GM13977 (cell line): ENCODE results near the gene GMDS.
"Not testable (repeated sequence)": the region's sequence is repeated elsewhere in the genome, so short reads cannot be mapped to it uniquely, and the experiment has no call there.

Source experiments
- DNase-seq: peaks from one replicate; pipeline ENCODE4 v3.0.0; 2012; ENCODE audit warnings: low spot score
- CTCF ChIP-seq: IDR thresholded peaks from 2 replicates; pipeline ENCODE4 v1.5.1; 2012; ENCODE audit warnings: mild to moderate bottlenecking, control low read depth; ENCODE audit not compliant: insufficient read depth; ENCODE audit errors: extremely low read depth, missing control alignments
- in situ Hi-C: fragments of 300-500 bp; cut with MboI; formaldehyde crosslinking; loops from one replicate; pipeline ENCODE4 v1.12.0; 2022; ENCODE audit warnings: low sequenced_read_pairs, low pct_unique_long_range_greater_than_20kb, mixed read lengths, inconsistent platforms; ENCODE audit not compliant: unreplicated experiment

GMDS gene

GRCh38 chr6:1846611-1847010, 398.8 kb downstream of the GMDS start:
- DNase-seq = no peak
- TF ChIP-seq CTCF = no peak
- in situ Hi-C loops = no loop called here

GRCh38 chr6:1845543-1845942, 399.9 kb downstream of the GMDS start:
- in situ Hi-C loops, DNase-seq: not testable (repeated sequence)

GRCh38 chr6:1842334-1842733, 403.1 kb downstream of the GMDS start:
- in situ Hi-C loops = no loop called here
- no peak for TF ChIP-seq CTCF
- no peak for DNase-seq

GRCh38 chr6:1841136-1841535, 404.3 kb downstream of the GMDS start:
- TF ChIP-seq CTCF = no peak
- in situ Hi-C loops = no loop called here
- DNase-seq = no peak

GRCh38 chr6:1840491-1841121, 404.8 kb downstream of the GMDS start:
- no peak for TF ChIP-seq CTCF

GRCh38 chr6:1839361-1839760, 406.0 kb downstream of the GMDS start:
- TF ChIP-seq CTCF = no peak
- DNase-seq = no peak
- in situ Hi-C loops = no loop called here

More at GRCh38 chr6:1840491-1841121, 404.8 kb downstream of the GMDS start:
- no peak for DNase-seq
- in situ Hi-C loops = no loop called here

GRCh38 chr6:1838604-1839213, 406.7 kb downstream of the GMDS start:
- DNase-seq = no peak
- TF ChIP-seq CTCF = no peak
- in situ Hi-C loops = no loop called here
